K562 (cell line): ENCODE measurements around the gene AZU1. TPM values are rescaled to one million over a fixed set of nuclear protein-coding genes. Genes with fewer than 3 reads are reported as not detected.

Experiments
- ARHGAP35 ChIP-seq: fragments of 450-650 bp; IDR thresholded peaks from 2 replicates; pipeline ENCODE4 v1.6.1; 2018; ENCODE audit not compliant: partially characterized antibody
- CBX1 ChIP-seq: sonication (generic); IDR thresholded peaks from 2 replicates; pipeline ENCODE4 v1.6.1; 2016; ENCODE audit warnings: antibody characterized with exemption, low read depth, mild to moderate bottlenecking
- ETS1 ChIP-seq: conservative IDR thresholded peaks from 2 replicates; pipeline ENCODE4 v1.6.1; 2011; ENCODE audit warnings: low read depth, mild to moderate bottlenecking, low read length; ENCODE audit not compliant: control insufficient read depth
- FOSL1 ChIP-seq: fragments of 200-800 bp; sonication (Bioruptor generic); conservative IDR thresholded peaks from 2 replicates; pipeline ENCODE4 v1.6.1; 2016; ENCODE audit warnings: missing genetic modification characterization, missing compliant biosample characterization
- GMEB1 ChIP-seq: fragments of 250-450 bp; sonication (Bioruptor Pico); IDR thresholded peaks from 2 replicates; pipeline ENCODE4 v1.4.0; 2020; ENCODE audit warnings: mild to moderate bottlenecking
- IRF9 ChIP-seq: fragments of 450-650 bp; IDR thresholded peaks from 2 replicates; pipeline ENCODE4 v1.6.1; 2016; ENCODE audit warnings: missing biosample characterization, missing genetic modification characterization
- KDM5B ChIP-seq: fragments of 200-600 bp; sonication (generic); IDR thresholded peaks from 2 replicates; pipeline ENCODE4 v1.6.1; 2012; ENCODE audit warnings: low read depth, mild to moderate bottlenecking, moderate library complexity, low read length, control low read depth, inconsistent platforms; ENCODE audit not compliant: insufficient replicate concordance
- MIER1 ChIP-seq: fragments of 450-650 bp; IDR thresholded peaks from 2 replicates; pipeline ENCODE4 v1.6.1; 2016; ENCODE audit warnings: antibody characterized with exemption, mild to moderate bottlenecking, low read depth
- MLX ChIP-seq, 2 experiments: fragments of 450-650 bp in 1 of 2; sonication (generic) in 1 of 2; formaldehyde crosslinking; conservative IDR thresholded peaks; 2 replicates each; pipeline versions ENCODE4 v1.4.0 to v1.8.1; 2020 to 2022; ENCODE audit warnings: mild to moderate bottlenecking in 1 of 2, missing genetic modification reagents in 1 of 2
- PBX2 ChIP-seq, 2 experiments: IDR thresholded peaks in 1 of 2; conservative IDR thresholded peaks in 1 of 2; 2 replicates each; pipeline ENCODE4 v1.6.1; 2016; ENCODE audit warnings: low read depth in 2 of 2, mild to moderate bottlenecking in 1 of 2, missing compliant biosample characterization in 1 of 2, missing genetic modification characterization in 1 of 2, moderate library complexity in 1 of 2
- SMARCE1 ChIP-seq: fragments of 450-650 bp; IDR thresholded peaks from 2 replicates; pipeline ENCODE4 v1.7.1; 2016; ENCODE audit warnings: mild to moderate bottlenecking
- SP1 ChIP-seq: sonication (generic); formaldehyde crosslinking; IDR thresholded peaks from 2 replicates; pipeline ENCODE4 v1.8.1; 2022; ENCODE audit warnings: mild to moderate bottlenecking, missing genetic modification reagents
- ZNF518B ChIP-seq: fragments of 250-450 bp; sonication (Bioruptor Pico); IDR thresholded peaks from 2 replicates; pipeline ENCODE4 v1.5.0; 2021; ENCODE audit warnings: mild to moderate bottlenecking, moderate library complexity
- ZNF76 ChIP-seq: fragments of 250-450 bp; sonication (Bioruptor Pico); IDR thresholded peaks from 2 replicates; pipeline ENCODE4 v1.4.0; 2020; ENCODE audit warnings: mild to moderate bottlenecking, moderate library complexity, borderline replicate concordance
- polyA plus RNA-seq, 8 experiments: library from polyadenylated mRNA; depleted of rRNA in 4 of 8; stranded (reverse) in 5 of 8; unstranded in 3 of 8; fragments of >200 nt; fragmentation: Nextera tagmentation in 2 of 8; fragmentation: Illumina TruSeq in 1 of 8; extraction: Ambion mirVana in 2 of 8; extraction: Trizol in 1 of 8; gene quantifications; 2 replicates each; pipeline versions ENCODE4 v1.2.1 to v1.2.3, GENCODE V29; 2011 to 2014; ENCODE audit warnings: inconsistent platforms in 1 of 8, missing spikeins in 1 of 8
- total RNA-seq, 7 experiments: library from RNA; depleted of rRNA in 6 of 7; stranded (reverse); fragments of >200 nt in 6 of 7; fragmentation: Illumina TruSeq in 2 of 7; extraction: Trizol in 2 of 7; gene quantifications; 2 replicates each; pipeline versions ENCODE4 v1.2.1 to v1.2.3, GENCODE V29; 2011 to 2021; ENCODE audit warnings: low replicate concordance in 1 of 7

The AZU1 gene
- total and polyA plus RNA-seq, 9 of the 15 experiments (the other 6 are each of a cell fraction or from before 2014, with no cell fraction given) = 0.29 to 1.9 (median 0.59) TPM; not detected in 3

- TF ChIP-seq MLX (CRISPR knock-in tag; conservative IDR thresholded peaks at IDR 0.05) (no peak), ZNF518B (CRISPR knock-in tag) (no peak), SMARCE1 (no peak), CBX1 (peak; percentile 66; the same call in 1 of the 2 replicates), MIER1 (0 out of 2 replicates have a peak, but pooled peaks have one; percentile 29), ETS1 (peak; percentile 74), ARHGAP35 (no peak), GMEB1 (CRISPR knock-in tag) (no peak), ZNF76 (CRISPR knock-in tag) (no peak), FOSL1 (tag) (no peak), SP1 (CRISPR knock-in tag) (no peak), PBX2 (CRISPR knock-in tag; IDR thresholded peaks at IDR 0.05; ENCODE audit: low read depth) (no peak; the same call in 1 of the 2 replicates), PBX2 (tag; conservative IDR thresholded peaks at IDR 0.05; ENCODE audit: low read depth) (no peak), IRF9 (tag) (no peak), KDM5B (no peak)
These were observed 34.3 kb downstream of the AZU1 start (continued) for GRCh38 chr19:861756-862580.
